Measurements from ENCODE around the gene AP1S1.

DNA sequence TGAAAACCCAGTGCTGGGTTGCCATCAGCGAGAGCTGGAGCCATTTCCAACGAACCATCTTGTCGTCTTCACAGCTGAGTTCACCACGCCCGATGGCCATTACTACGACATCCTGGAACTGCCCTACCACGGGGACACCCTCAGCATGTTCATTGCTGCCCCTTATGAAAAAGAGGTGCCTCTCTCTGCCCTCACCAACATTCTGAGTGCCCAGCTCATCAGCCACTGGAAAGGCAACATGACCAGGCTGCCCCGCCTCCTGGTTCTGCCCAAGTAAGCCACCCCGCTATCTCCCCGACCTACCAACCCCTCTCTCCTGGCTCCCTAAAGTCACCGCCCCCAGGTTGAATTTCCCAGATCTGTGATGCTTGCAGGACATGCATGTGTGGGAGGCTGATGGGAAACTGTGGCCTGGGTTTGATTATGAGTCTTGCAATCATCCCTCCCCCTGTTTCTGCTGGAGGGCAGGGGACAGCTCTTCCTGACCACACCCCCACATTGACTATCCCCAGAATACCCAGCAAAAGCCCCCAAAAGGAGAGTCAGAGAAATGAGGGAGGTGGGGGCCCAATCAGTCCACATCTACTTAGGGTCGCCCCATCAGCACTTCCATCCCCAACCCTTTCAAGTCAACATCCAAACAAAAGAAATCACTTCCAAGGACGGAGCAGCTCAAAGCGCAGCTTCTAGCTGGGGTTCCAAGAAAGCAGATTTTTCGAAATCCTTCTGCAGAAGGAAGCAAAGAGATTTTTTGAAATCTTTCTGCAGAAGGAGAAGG, 20.5 kb upstream of the AP1S1 start:
- TF ChIP-seq POLR2AphosphoS5 (IDR thresholded peaks at IDR 0.05; ENCODE audit: low read depth, low read length) (no peak), POLR2A (IDR thresholded peaks at IDR 0.05; ENCODE audit: low read depth, low read length) (no peak), TAF1 (IDR thresholded peaks at IDR 0.05; ENCODE audit: low read depth, low read length) (no peak), SPI1 (IDR thresholded peaks at IDR 0.05; ENCODE audit: low read depth, low read length) (no peak)

Measured in GM12891 (cell line).